ENCODE results near the gene ASAP2.

GRCh38 chr2:9219027-9219445 is 12.4 kb downstream of the ASAP2 start:
- TF ChIP-seq EZH2 (IDR thresholded peaks at IDR 0.05; ENCODE audit: borderline replicate concordance, low read depth, low read length, severe bottlenecking) (no peak), CTCF (IDR thresholded peaks at IDR 0.05; ENCODE audit: borderline replicate concordance, extremely low read depth, low read length, poor library complexity, severe bottlenecking) (no peak)
